Effector memory CD8-positive, alpha-beta T cell (primary cell): Measurements from ENCODE around the gene COL5A2.

Experiments used
- ATAC-seq: fragments of 150-1000 bp; cut with Tn5 transposase; replicated peaks from 2 replicates; pipeline ENCODE4 v1.10.0; 2021; ENCODE audit warnings: mild to moderate bottlenecking, moderate library complexity
- DNase-seq, 3 experiments: peaks; one replicate each; pipeline ENCODE4 v3.0.0; 2021
- H3K27ac Mint-ChIP-seq, 2 donors: one replicate each; pipeline ENCODE4 v1.8.0; 2022; ENCODE audit warnings: mild to moderate bottlenecking in 2 of 2, mixed read lengths in 2 of 2, moderate library complexity in 2 of 2
- H3K27me3 Mint-ChIP-seq, 2 donors: one replicate each; pipeline ENCODE4 v1.8.0; 2022; ENCODE audit warnings: mixed read lengths in 2 of 2
- H3K36me3 Mint-ChIP-seq: one replicate; pipeline ENCODE4 v1.8.0; 2022; ENCODE audit warnings: mild to moderate bottlenecking, moderate library complexity, mixed read lengths; ENCODE audit not compliant: insufficient read depth
- H3K4me1 Mint-ChIP-seq, 2 donors: one replicate each; pipeline ENCODE4 v1.8.0; 2022; ENCODE audit warnings: low read depth in 2 of 2, mixed read lengths in 2 of 2
- H3K4me3 Mint-ChIP-seq, 2 donors: one replicate each; pipeline ENCODE4 v1.8.0; 2022; ENCODE audit warnings: mild to moderate bottlenecking in 2 of 2, mixed read lengths in 2 of 2, moderate library complexity in 2 of 2
- H3K9me3 Mint-ChIP-seq, 2 donors: one replicate each; pipeline ENCODE4 v1.8.0; 2022; ENCODE audit warnings: mixed read lengths in 2 of 2
- total RNA-seq, 9 experiments: gene quantifications; one replicate each; lab custom pipeline; 2026; lab: John Stamatoyannopoulos, UW

COL5A2 gene
- 0 to 8.4 (median 1.8) reads per million in 9 experiments for total RNA-seq

GRCh38 chr2:189179570-189179950 lies at the start of gene COL5A2:
TSS of gene COL5A2 (minus strand) at chr2:189179761. CDS start at chr2:189179604, 157 bp downstream.
- H3K36me3 Mint-ChIP-seq, result no peaks in the 10 kb centered on the region
- H3K27ac Mint-ChIP-seq, result no peak within 1 kb of the TSS
- H3K4me1 Mint-ChIP-seq, result peaks cover 6 to 9% of the 10 kb centered on the region in 2 donors
- peak within 1 kb of the TSS in 1 of 2 donors; percentile 5 for H3K4me3 Mint-ChIP-seq
- DNase-seq, result no peak
- no peak for ATAC-seq
- no peaks in the 10 kb centered on the region for H3K27me3 Mint-ChIP-seq
- no peaks in the 10 kb centered on the region for H3K9me3 Mint-ChIP-seq

DNA sequence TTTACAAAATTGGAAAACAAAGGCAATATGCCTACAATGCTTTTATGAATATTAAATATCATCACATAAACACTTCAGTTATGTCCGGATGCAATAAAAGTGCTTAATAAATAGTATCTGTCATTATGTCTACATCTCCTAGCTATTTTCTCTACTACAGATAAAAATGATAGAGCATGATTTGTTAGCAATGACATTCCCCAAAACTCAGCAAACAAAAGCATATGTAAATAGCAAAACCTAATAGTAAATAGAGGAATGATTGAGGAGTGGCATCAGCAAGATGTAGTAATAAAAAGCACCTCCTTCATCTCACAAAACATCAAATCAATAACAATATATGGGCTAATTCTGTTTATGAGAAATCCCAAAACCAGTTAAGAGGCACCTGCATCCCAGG lies 46.5 kb upstream of the COL5A2 start:
- no peak for DNase-seq
- no peaks in the 10 kb centered on the region for H3K36me3 Mint-ChIP-seq
- H3K4me3 Mint-ChIP-seq, result no peak overlapping the region
- no peak for ATAC-seq
- no peaks in the 10 kb centered on the region for H3K27me3 Mint-ChIP-seq
- no peaks in the 10 kb centered on the region for H3K4me1 Mint-ChIP-seq
- no peak overlapping the region for H3K27ac Mint-ChIP-seq
- H3K9me3 Mint-ChIP-seq, result peaks cover 0 to 2% of the 10 kb centered on the region in 2 donors

- ATAC-seq, result no peak
- DNase-seq, result no peak
These were observed 45.5 kb upstream of the COL5A2 start for GRCh38 chr2:189225032-189225431.

DNA sequence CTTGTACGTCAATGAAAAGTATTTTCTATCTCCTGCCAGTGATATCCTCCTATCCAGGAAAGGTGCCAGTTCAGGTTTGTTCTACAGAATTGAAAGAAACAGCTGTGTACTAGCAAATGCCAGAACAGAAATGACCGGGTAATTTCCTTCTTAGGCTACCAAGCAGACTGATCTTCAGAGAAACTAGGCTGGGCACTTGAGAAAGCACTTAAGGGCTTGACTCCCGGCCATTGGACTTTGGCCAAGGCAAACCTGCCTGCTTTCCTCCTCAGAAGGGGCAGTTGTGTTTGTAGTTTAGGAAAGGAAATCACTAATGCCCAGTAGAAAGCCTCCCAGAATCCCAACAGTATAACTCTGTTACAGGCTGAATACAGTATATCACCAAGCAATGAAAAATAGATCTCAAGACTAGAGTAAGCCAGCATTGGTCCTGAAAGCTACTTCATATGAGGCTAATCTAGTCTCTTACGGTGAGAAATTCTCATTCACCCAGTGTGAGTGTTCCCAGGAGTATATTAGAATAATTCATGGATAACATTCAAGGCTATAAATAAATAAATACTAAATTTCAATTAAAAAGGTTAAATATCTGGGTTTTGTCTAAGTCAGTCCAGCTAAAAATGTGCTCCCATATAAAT lies 43.0 kb upstream of the COL5A2 start:
- H3K4me1 Mint-ChIP-seq, result no peaks in the 10 kb centered on the region
- no peak overlapping the region for H3K4me3 Mint-ChIP-seq
- no peaks in the 10 kb centered on the region for H3K36me3 Mint-ChIP-seq
- no peaks in the 10 kb centered on the region for H3K9me3 Mint-ChIP-seq
- no peak overlapping the region for H3K27ac Mint-ChIP-seq
- DNase-seq (no peak), ATAC-seq (no peak)
- H3K27me3 Mint-ChIP-seq, result no peaks in the 10 kb centered on the region

More at GRCh38 chr2:189225032-189225431, 45.5 kb upstream of the COL5A2 start:
- Mint-ChIP-seq H3K27me3 (no peaks in the 10 kb centered on the region), H3K27ac (no peak overlapping the region), H3K9me3 (peaks cover 0 to 2% of the 10 kb centered on the region in 2 donors), H3K36me3 (no peaks in the 10 kb centered on the region), H3K4me3 (no peak overlapping the region), H3K4me1 (no peaks in the 10 kb centered on the region)

- Mint-ChIP-seq H3K27me3 (no peaks in the 10 kb centered on the region), H3K27ac (no peak overlapping the region), H3K9me3 (no peaks in the 10 kb centered on the region), H3K4me3 (no peak overlapping the region), H3K4me1 (no peaks in the 10 kb centered on the region), H3K36me3 (no peaks in the 10 kb centered on the region)
- DNase-seq, result no peak
- no peak for ATAC-seq
These were observed 42.4 kb upstream of the COL5A2 start for GRCh38 chr2:189221811-189222467.

GRCh38 chr2:189218236-189218635 lies 38.7 kb upstream of the COL5A2 start:
- Mint-ChIP-seq H3K27ac (no peak overlapping the region), H3K27me3 (no peaks in the 10 kb centered on the region), H3K4me1 (no peaks in the 10 kb centered on the region), H3K9me3 (no peaks in the 10 kb centered on the region), H3K4me3 (no peak overlapping the region), H3K36me3 (no peaks in the 10 kb centered on the region)
- DNase-seq, result no peak
- ATAC-seq, result no peak

DNA sequence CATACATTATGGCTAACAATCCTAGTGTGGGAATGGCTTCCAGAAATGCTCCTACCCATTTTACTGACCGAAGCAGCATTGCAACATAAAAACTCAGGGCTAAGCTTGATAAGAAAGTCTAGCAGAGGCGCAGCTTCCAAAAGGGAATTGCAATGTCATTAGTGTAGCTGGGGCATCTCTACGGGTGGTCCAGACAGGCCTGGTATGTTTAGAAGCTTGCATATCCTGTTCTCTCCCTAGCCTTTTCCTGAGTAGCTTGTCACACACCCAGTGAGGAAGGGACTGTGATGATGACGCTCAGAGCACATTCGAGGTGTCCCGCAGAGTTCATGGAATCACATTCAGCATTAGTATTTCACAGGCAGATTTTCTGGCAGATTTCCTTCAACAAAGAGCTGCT lies 38.0 kb upstream of the COL5A2 start:
- H3K9me3 Mint-ChIP-seq, result no peaks in the 10 kb centered on the region
- H3K27ac Mint-ChIP-seq, result no peak overlapping the region
- DNase-seq (no peak), ATAC-seq (no peak)
- no peaks in the 10 kb centered on the region for H3K27me3 Mint-ChIP-seq
- no peaks in the 10 kb centered on the region for H3K36me3 Mint-ChIP-seq
- H3K4me1 Mint-ChIP-seq, result no peaks in the 10 kb centered on the region
- no peak overlapping the region for H3K4me3 Mint-ChIP-seq

GRCh38 chr2:189217051-189217450 lies 37.5 kb upstream of the COL5A2 start:
- DNase-seq, result no peak
- no peaks in the 10 kb centered on the region for H3K36me3 Mint-ChIP-seq
- no peaks in the 10 kb centered on the region for H3K9me3 Mint-ChIP-seq
- H3K4me1 Mint-ChIP-seq, result no peaks in the 10 kb centered on the region
- ATAC-seq, result no peak
- H3K4me3 Mint-ChIP-seq, result no peak overlapping the region
- no peak overlapping the region for H3K27ac Mint-ChIP-seq
- no peaks in the 10 kb centered on the region for H3K27me3 Mint-ChIP-seq

DNA sequence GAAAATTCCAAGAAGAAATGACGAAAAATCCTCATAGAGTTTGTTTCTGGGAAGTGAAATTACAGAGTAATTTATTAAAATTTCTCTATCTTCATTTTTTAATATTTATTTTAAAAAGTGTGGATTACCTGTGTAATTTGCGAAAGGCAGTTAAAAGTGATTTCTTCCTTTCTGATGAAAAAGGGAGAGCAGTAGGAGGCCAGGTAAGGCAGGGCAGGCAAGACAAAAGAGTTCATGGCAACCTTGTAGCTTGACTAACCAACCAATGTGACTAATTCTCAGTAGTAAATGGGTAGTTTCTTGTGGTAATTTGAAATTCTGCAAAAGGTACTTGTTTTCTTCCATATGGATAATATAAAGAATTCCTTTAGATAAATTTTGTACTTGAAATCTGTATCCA lies 34.9 kb upstream of the COL5A2 start:
- ATAC-seq, result no peak
- Mint-ChIP-seq H3K4me1 (no peaks in the 10 kb centered on the region), H3K27me3 (no peaks in the 10 kb centered on the region), H3K9me3 (no peaks in the 10 kb centered on the region), H3K27ac (no peak overlapping the region), H3K4me3 (no peak overlapping the region), H3K36me3 (no peaks in the 10 kb centered on the region)
- DNase-seq, result no peak

- ATAC-seq (no peak), DNase-seq (no peak)
- Mint-ChIP-seq H3K4me3 (no peak overlapping the region), H3K36me3 (no peaks in the 10 kb centered on the region), H3K27ac (no peak overlapping the region), H3K4me1 (no peaks in the 10 kb centered on the region), H3K9me3 (no peaks in the 10 kb centered on the region), H3K27me3 (no peaks in the 10 kb centered on the region)
These were observed 33.7 kb upstream of the COL5A2 start for GRCh38 chr2:189213250-189213649.

GRCh38 chr2:189210250-189211087 lies 30.9 kb upstream of the COL5A2 start:
- H3K9me3 Mint-ChIP-seq, result no peaks in the 10 kb centered on the region
- ATAC-seq (no peak), DNase-seq (no peak)
- H3K27me3 Mint-ChIP-seq, result no peaks in the 10 kb centered on the region
- H3K36me3 Mint-ChIP-seq, result no peaks in the 10 kb centered on the region
- H3K4me3 Mint-ChIP-seq, result no peak overlapping the region
- no peak overlapping the region for H3K27ac Mint-ChIP-seq
- H3K4me1 Mint-ChIP-seq, result no peaks in the 10 kb centered on the region

DNA sequence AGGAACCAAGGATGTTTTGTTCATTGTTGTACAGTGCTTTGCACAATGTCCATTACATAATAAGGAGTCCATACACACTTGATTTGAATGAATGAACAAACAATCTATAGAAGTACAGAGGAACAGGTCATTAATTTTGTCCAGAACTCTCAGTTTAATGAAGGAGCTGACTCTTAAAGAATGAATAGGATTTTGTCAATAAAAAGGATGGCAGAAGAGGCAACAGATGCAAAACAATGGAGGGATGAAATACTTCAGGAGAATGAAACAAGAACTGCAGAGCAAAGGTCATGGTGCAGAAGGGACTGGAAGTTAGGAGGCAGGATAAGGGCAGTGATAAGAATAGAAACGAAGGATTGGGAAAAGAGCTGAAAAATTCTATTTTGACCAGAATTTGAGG lies 28.7 kb upstream of the COL5A2 start:
- no peak for DNase-seq
- no peak overlapping the region for H3K4me3 Mint-ChIP-seq
- H3K9me3 Mint-ChIP-seq, result no peaks in the 10 kb centered on the region
- no peak overlapping the region for H3K27ac Mint-ChIP-seq
- H3K4me1 Mint-ChIP-seq, result no peaks in the 10 kb centered on the region
- H3K27me3 Mint-ChIP-seq, result no peaks in the 10 kb centered on the region
- ATAC-seq, result no peak
- H3K36me3 Mint-ChIP-seq, result no peaks in the 10 kb centered on the region

GRCh38 chr2:189204322-189204941 lies 24.9 kb upstream of the COL5A2 start:
- H3K27ac Mint-ChIP-seq, result no peak overlapping the region
- H3K27me3 Mint-ChIP-seq, result no peaks in the 10 kb centered on the region
- no peaks in the 10 kb centered on the region for H3K9me3 Mint-ChIP-seq
- H3K4me3 Mint-ChIP-seq, result no peak overlapping the region
- H3K36me3 Mint-ChIP-seq, result no peaks in the 10 kb centered on the region
- no peaks in the 10 kb centered on the region for H3K4me1 Mint-ChIP-seq
- no peak for DNase-seq
- ATAC-seq, result no peak
